ENCODE results near the gene MRPL34.

The MRPL34 gene

GRCh38 chr19:17311455-17312188 is 6.0 kb downstream of the MRPL34 start:
- peak; percentile 57 for DNase-seq

DNA sequence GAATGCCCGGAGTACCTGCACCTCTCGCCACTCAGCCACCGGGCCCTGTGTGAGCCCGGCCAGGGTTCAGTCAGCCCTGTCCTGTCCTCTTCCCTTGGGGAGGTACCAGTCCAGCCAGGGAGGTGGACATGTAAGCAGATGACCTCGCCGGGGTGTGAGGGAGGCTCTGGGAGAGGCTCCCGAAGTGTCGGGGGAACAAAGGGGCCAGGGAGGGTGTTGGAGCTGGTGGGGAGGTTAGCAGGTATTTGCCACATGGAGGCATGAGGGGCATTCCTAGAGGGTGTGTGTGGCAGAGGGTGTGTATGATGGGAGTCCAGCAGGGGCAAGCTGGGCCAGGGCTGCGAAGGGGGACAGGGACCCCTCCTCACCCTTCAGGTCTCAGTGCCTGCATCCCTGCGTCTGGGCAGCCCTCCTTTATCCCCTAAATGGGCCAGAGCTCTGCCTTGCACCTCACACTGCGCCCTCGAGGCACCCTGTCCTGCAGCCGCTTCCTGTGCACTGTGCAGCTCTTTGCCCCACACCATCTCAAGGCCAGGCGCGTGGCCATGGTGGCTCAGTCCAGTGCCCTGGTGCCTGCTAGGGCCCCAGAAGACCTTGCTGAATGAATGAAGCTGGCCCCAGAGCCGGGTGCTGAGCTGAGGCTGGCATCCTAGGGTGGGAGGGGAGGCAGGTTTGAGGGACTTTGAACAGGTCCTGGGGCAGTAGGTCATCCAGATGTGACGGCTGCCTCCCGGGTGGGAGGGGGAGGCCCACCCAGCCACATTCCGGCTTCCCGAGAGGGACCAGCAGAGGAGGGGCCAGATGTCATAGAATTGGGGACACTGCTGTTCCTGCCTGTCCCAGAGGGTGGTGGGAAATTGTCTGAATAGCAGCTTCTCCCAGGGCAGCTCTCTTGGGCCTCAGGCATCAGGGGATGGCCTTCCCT is 6.8 kb downstream of the MRPL34 start:
- DNase-seq = no peak

DNA sequence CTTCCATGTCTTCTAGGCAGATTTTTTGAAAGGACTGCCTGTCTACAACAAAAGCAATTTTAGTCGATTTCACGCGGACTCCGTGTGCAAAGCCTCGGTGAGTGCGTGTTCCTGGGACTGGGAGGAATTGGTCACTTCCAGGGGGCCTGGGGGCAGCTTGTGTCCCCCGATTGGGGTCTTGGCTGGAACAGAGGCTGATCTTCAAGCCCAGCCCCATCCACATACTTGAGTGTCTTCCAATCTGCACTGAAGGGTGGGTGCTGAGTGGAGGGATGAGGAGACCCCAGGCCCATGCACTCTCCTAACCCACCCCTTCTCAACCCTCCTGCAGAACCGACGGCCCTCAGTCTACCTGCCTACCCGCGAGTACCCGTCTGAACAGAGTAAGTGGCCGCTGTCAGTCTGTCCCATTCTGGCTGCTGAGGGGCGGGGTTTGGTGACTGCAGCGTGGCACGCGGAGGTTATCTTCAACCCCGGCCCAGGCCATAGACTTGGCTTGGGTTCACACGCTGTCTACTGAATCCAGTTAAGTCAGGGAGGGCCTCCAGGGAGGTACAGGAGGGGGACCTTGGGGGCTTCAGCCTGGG is 8.4 kb downstream of the MRPL34 start:
- DNase-seq = no peak

DNA sequence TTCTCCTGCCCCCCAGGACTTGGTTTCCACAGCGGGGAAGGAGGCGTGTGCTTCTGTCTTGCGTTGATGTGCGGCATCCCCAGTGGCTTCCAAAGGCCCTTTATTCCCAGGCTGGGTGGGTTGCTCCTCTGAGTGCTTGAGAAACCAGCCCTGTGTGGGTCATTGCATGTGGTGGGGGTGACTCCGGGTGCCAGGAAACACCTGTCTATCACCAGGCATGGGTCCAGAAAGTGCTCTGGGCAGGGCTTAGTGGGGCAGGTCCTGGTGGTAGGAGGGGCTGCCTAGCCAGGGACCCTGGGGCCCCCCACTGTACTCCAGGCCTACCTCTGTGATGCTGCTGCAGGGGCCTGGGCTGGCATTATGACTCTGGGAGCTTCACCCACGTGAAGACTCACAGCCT is 13.3 kb downstream of the MRPL34 start:
- no peak for DNase-seq

GRCh38 chr19:17319473-17320238 is 14.0 kb downstream of the MRPL34 start:
- no peak for DNase-seq

DNA sequence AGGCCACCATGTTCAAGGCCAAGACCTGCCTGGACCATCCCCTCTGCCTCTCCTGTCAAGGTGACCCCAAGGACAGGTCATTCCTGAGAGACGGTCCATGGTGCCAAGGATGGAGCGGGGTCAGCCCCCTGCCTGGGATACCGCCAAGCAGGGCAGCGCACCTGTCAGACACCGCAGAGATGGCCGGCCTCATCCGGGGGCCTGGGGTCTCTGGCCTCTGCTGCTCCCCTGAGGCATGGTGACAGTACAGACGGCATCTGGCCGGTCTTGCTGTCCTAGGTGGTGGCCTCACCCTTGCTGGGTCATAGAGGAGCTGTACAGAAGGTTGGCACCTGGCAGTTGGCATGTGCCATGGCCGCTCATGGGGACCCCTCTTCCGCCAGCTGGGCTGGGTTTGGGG is 14.8 kb downstream of the MRPL34 start:
- DNase-seq = no peak

GRCh38 chr19:17321655-17322489 is 16.2 kb downstream of the MRPL34 start:
- DNase-seq = no peak

DNA sequence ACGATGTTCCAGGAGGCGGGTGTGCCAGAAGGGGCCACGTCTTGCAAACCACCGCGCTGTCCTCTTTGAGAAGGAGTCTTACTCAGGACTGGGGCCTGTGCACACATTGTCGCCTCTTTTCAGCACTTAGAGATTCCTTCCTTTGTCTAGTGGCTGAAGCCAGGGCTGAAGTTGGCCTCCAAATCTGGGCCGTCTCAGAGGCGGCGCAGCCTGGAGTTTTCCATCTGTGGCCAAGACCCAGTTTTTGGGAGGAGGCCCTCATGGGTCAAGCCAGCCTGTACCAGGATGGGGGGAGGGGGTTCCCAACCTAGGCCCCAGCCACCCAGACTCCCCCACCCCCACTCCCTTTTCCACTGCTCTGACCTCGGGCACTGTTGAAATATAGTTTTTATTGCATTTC is 17.2 kb downstream of the MRPL34 start:
- DNase-seq = no peak

- no peak for DNase-seq
These were observed 17.8 kb downstream of the MRPL34 start for GRCh38 chr19:17323300-17323963.

GRCh38 chr19:17323964-17324332 is 18.3 kb downstream of the MRPL34 start:
- DNase-seq = no peak

- no peak for DNase-seq
These were observed 18.9 kb downstream of the MRPL34 start for GRCh38 chr19:17324357-17325114.

GRCh38 chr19:17325133-17325532 is 19.5 kb downstream of the MRPL34 start:
- DNase-seq = no peak

DNA sequence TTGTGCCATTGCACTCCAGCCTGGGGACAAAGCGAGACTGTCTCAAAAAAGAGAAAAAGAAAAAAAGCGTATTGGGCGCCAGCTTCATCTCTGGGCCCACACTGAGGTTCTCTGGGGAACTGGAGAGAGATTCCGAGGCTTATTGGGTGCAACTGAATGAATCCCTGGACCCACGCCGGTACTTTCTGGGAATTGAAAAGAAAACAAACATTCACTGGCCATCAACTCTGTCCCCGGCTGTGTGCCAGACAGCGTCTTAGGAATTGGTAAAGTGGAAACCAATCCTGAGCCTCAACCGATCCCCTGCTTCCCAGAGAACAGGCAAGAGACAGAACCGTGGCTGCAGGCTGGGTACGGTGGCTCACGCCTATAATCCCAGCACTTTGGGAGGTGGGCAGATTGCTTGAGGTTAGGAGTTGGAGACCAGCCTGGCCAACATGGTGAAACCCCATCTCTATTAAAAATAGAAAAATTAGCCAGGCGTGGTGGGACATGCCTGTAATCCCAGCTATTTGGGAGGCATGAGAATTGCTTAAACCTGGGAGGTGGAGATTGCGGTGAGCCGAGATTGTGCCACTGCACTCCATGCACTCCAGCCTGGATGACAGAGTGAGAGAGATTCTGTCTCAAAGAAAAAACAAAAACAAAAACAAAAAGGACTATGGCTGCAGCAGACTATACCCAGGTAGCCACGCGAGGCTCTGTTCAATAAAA is 20.4 kb downstream of the MRPL34 start:
- DNase-seq = no peak

DNA sequence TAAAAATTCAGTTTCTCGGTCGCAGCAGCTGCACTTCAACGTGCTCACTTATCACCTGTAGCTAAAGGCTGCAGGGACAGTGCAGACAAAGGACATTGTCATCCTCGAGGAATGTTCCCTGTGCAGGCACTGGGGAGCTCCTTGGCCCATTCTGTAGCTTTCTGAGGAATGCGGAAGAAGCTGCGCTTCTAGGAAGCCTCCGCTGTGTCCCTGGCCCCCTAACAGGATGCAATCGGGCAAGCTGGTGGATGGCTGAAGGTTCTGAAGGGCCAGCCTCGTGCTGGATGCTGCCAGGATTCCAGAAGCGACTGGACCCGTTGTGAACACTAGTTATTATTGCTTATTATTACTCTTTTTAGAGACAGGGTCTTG is 20.9 kb downstream of the MRPL34 start:
- DNase-seq = no peak

DNA sequence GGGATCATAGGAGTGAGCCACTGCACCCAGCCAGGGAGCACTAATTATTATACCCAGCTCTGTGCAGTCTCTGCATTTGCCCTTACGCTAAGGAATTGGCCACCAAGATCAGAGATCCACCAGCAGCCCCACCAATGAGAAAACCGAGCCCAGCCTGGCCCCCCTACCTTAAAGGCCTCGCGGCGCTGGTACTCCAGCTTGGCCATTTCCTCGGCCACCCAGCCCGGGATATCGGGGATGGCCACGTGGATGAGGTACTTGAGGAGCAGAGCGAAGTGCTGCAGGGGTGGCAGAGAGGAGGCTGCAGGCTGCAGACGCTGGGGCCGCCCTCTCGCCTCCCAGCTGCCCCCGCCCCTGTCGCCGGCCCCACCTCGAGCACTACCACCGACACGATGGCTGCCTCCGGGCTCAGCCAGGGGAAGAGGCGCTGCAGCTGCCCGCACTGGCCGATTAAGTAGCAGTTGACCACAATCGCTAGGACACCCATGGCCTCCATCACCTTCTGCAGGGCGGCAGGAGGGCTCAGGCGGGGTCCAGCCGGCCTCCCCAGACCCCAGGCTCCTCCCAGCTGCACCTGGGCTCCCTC is 21.5 kb downstream of the MRPL34 start:
- no peak for DNase-seq

DNA sequence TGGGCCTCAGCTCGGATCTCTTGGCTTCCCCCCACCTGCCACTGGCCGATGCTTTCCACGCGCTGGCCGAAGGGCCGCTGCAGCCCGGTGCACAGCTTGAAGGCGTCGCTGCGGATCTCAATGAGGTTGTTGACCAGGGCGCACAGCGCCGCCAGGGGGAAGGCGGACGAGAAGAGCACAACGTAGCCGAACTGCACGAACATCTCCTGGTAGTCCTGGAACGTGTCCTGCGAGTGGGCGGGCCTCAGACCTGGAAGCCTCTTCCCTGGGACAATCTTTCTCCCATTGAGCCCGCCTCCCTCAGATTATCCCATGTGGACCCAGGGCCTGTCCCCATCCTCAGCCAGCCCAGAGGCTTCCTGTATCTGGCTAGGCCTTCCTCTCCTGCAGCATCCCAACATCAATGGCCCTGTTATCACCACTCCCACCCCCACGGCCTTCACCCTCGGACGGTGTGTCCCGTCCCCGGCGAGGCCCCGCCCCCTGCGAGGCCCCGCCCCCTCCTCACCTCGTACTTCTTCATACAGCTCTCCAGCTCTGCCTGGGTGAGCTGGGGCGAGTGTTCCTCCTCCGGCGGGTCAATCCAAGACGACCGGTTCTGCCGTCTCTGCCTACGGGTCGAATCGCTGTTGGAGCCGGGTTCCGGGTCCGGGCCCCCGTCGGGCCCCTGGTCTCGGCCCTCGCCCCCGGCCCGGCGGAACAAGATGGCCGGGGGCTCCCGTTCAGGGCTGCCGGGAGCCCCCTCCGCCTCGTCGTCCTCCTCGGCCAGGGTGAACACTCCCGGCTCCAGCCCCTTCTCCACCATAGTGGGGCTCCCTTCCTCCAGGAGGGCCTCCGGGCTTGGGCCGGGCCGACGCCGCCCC is 22.2 kb downstream of the MRPL34 start:
- no peak for DNase-seq

DNA sequence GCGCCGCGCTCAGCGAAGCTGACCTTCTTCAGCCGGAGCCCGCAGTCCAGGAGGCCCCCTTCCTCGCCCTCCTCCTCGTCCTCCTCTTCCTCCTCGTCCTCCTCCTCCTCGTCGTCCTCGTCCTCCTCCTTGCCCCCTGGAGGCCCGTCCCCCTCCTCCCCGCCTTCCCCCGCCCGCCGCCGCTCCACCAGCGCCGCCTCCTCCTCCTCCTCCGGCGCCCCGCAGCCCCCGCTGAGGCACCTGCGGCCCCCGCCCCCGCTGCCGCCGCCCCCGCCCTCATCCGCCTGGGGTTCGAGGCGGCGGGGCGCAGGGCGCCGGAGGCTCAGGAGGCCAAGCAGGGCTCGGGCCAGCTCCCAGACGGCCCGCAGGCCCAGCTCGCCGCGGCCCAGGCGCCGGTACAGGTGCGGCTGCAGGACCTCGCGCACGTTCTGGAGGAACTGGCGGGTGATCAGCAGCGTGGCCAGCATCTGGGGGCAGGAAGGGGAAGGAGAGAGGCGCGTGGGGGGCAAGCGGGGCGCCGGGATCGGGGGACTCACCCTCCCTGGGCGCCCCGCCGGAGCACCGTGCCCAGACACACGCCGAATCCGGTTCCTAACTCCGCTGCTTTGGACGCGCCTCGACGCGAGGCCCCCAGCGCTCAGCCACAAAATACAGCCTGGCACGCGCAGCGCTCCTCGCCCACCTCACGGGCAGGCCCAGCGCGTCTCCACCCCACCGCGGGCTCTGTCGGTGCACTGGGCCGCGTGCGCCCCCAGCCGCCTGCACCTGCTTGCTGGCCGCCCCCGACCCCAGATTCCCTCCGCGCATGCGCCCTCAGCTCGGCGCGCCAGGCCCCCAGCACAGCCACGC is 23.1 kb downstream of the MRPL34 start:
- no peak for DNase-seq

All from fibroblast of skin of right quadriceps (primary cell).